HG03575 (cell line): ENCODE data around the gene XCL1.
"Not testable (repeated sequence)": the region's sequence is repeated elsewhere in the genome, so short reads cannot be mapped to it uniquely, and the experiment has no call there.

ENCODE experiments used
- ATAC-seq: cut with Tn5 transposase; IDR thresholded peaks from one replicate; pipeline ENCODE4 v1.9.1; 2021; ENCODE audit not compliant: unreplicated experiment, insufficient number of reproducible peaks, low FRiP score; ENCODE audit errors: extremely low read depth

The XCL1 gene

DNA sequence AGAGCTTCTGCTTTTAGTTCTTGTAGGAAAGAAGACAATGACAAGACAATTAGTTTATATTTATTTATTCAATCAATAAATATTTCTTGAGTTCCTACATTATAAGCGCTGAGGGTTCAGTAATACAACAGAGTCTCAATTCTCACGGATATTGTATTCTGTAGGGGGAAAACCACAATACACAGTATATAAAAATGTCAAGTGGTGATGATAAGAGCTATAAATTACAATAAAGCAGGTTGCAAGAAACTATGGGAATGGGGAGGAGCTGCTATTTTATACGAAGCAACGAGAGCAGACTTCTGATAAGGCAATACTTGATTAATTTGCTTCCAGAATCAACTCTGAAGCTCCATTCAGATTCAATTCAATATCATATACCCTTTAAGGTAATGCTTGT, 10.6 kb upstream of the XCL1 start:
- no peak for ATAC-seq

DNA sequence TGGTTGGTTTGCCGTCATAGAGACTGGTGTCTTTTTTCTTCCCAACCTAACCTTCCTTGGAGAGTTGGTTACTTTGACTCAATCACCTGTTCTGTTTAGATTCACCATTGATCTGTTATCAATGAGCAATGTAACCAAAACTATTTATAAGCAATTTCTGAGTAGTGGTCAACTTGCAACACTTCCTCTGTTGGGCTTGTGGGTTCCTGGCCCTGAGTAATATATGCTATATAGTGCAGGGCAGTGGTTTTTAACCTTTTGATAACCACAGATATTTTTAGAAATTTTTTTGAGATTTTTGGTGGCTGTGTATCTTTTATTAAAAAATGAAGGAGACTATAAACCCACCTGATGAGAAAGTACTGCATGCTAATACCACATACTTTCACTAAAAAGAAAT, 9.4 kb upstream of the XCL1 start:
- ATAC-seq = no peak

DNA sequence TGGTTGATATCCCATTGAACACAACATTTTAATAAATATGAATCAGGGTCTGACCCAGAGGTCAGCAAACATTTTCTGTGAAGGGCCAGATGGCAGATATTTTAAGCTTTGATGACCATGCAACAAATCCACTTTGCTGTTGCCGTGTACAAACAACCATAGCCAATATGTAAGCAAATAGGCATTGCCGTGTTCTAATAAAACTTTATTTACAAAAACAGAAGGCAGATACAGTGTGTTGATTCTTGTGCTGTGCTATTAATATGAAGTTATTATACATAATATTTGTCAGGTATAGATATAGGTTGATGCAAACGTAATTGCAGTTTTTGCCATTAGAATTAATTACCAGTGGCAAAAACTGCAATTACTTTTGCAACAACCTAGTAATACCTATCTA, 8.8 kb upstream of the XCL1 start:
- ATAC-seq = no peak

DNA sequence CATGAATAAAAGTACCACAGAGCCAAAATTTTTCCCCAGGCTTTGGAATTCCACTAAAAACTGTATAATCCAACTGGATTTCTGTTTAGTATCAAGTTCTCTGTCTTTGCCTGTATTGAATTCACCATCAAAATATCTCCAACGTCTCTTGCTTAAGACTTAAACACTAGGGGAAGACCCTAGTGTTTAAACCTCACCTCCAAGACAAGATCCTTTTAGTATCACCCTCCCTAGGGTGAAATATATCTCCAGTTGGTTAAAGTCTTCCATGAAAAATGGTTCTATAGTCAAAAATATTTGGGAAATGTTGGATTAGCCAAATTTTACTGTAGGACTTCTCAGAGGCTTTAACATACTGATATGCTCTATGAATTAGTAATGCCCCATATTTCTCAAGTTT, 8.1 kb upstream of the XCL1 start:
- no peak for ATAC-seq

DNA sequence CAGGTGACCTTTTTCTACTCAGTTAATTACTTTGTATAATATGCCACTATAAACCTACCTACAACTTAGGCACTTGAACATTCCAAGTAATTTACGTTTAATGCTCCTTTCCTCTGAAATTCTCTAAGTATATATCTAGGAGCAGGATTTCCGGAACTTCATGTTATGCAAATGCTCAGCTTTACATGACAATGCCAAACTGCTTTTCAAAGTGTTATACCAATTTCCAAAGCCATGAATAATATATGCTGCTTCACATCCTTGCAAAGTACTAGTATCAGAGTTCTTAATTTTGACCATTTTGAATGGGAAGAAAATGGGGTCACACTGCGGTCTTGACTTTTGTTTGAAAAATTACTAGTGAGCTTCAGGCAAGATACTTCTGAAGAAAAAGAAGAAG, 5.8 kb upstream of the XCL1 start:
- no peak for ATAC-seq

DNA sequence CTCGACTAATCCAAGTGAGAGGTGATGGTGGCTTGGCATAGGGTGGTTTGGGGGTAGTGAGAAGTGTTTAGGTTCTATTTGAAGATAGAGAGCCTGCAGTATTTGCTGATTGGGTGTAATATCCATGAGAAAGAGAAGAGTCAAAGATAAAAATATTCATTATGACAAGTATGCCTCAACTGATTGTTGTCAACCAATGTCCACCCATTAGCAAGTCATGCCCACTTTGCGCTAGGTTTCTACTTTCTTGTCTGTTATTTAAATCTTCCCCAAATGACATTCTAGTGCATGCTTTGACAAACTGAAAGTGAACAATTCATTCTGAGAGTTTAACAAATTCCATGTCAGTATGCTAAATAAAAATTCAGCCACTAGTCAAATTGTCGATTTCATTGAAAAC, 3.8 kb upstream of the XCL1 start:
- no peak for ATAC-seq

DNA sequence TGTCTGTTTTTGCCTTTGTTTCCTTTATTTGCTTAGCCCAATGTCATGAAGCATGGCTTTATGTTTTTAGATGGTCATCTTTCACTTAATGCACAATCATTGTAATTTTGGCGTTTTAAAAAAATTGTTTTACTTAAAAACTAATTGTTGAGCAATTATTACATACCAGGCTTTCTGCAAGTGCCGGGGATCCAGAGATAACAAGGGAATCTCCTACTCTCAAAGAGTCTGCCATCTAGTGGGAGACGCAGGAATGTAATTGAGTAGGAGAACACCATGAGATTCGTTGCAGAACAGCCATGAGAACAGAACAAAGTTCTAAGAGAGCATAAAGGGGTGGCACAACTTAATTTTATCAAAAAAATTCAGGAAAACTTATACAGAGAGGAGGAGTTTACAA, 2.2 kb upstream of the XCL1 start:
- not testable (repeated sequence) for ATAC-seq

DNA sequence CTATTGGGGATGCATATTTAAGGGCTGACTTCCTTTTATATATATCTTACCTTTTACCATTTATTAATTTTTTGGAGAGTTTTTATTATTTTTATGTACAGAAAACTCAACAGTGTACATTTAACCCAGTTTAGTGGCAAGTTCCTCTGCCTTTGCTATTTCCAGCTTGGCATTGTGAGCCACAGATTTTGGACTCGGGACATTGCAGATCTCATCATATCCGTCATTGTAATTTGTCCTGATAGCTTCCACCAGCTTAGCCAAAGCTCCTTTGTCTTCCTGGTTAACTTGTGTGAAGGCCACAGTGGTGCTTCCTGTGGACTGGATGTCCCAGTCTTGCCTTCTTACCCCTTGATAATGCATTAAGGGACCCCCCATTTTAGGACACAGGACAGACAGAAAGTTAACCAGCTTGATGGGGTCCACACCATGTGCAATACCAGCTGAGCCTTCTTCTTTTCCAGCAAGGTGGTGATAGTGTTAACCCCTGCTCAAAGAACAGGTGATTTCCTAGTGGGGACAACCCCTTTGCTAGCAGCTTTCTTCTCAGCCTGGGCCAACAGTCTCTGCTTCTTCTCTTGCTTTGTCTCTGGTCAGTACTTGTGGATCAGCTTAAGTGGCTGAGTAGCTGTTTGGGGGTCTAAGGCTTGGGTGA, 2.3 kb downstream of the XCL1 start:
- ATAC-seq = not testable (repeated sequence)

DNA sequence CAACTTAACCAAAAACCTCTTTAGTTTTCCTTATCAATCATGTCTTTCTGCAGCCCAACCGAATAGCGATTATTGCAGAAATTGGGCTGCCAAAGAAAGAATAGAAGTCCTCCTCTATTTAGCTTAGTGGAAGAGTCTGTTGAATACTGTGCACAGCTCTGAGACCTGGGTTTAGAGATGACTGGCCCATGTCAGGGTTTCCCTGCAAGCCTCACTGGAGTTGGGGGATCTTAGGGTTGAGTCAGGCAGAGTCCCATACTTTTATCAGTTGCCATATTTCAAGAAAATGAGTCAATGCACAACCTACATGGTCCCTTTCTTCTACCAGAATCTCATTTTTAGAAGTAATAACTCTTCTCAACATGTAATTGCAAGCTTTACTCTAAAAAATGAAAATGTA, 3.9 kb downstream of the XCL1 start:
- not testable (repeated sequence) for ATAC-seq

DNA sequence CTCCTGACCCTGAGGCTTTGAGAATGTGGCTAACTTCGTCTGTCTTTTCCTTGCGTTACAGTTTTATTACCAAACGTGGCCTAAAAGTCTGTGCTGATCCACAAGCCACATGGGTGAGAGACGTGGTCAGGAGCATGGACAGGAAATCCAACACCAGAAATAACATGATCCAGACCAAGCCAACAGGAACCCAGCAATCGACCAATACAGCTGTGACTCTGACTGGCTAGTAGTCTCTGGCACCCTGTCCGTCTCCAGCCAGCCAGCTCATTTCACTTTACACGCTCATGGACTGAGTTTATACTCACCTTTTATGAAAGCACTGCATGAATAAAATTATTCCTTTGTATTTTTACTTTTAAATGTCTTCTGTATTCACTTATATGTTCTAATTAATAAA, 4.6 kb downstream of the XCL1 start:
- ATAC-seq = not testable (repeated sequence)

DNA sequence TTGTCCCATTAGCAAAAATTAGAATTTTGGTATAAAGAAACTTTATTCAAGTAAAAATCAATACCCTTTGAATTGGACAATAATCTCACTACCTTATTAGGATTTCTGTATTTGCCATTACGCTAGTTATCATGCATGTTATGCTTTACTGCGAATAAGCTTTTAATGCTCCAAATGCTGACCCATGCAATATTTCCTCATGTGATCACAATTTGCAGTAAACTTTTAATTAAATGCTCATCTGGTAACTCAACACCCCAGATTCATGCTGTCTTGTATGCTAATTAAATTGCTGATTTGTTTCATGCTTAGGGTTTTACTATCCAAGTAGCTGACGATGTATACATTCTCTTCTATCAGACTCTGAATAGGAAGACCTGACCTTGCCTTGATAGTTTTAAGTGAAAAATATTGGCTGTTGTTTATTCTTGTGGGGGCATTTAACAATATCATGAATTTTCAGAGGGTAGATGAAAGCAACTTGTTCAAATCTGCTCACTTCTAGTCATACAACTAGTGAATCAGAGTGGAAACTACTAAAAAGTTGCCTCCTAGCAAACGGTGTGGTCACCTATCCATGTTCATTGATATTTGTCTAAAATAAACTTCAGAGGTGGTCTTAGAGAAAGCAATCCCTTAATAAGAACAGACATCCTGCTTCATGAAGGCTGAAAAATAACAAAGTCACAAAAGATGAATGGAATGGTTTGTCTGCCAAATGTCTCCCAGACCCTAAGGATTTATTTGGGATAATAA, 5.6 kb downstream of the XCL1 start:
- no peak for ATAC-seq

DNA sequence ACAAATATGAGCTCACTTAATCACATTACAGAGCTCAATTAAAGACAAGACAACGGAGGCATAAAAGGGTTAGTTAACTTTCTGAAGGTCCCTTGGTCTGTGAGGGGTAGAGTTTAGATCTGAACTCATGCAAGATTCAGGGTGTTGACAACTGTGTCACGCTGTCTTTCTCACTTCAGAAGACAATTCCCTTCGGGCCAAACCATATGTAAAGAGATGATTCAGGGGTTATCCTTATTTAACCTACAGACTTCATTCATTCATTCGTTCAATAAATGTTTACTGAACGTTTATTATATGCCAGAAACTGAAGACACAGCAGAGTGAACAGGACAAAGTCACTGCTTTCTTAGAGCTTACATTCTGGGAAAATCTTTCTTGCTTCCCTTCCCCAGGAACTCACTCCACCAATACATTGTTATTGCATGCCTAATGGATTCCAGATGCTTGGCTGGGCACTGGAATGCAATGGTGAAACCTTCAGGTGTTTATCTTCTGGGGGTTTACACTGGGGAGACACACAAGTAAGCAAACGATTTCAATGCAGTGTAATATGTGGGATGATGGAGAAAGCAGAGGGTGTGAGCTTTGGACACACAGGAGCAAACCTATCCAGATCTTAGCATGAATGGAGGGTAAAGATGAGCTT, 6.4 kb downstream of the XCL1 start:
- no peak for ATAC-seq

DNA sequence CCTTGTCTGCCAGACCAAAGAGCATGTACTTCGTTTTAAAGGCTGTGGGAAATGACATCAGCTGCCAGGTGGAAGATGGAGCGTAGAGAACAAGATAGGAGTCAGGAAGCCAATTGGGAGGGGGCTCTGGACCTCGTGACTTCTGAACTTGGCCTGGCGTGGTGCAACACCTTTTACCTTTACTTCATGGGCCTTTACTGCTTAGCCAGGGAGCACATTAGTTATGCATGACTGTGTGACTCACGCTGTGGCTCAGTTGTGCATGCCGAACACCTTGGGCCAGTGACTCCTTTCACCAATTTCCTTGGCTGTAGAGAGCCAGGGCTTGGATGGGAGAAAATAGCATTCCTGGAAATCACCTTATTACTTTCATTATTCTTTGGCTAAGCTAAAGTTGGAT, 7.2 kb downstream of the XCL1 start:
- ATAC-seq = no peak

DNA sequence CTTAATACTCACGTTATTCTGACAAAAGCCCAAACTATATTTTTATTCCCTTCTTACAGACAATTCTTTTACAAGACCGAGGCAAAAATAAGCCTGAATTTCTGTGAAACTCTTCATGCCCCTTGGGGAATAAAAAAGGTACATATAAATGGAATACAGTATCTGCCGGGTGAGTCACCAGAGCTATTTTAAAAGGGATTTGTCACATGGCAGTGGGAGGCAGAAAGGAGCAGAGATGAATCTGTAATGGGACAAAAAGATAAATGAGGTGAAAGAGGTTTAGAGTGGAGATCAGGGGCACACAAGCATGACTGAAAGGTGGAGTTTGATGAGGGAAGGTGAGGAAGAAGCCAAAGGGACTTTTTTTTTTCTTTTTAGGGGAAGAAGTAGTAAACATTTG, 8.8 kb downstream of the XCL1 start:
- ATAC-seq = no peak

DNA sequence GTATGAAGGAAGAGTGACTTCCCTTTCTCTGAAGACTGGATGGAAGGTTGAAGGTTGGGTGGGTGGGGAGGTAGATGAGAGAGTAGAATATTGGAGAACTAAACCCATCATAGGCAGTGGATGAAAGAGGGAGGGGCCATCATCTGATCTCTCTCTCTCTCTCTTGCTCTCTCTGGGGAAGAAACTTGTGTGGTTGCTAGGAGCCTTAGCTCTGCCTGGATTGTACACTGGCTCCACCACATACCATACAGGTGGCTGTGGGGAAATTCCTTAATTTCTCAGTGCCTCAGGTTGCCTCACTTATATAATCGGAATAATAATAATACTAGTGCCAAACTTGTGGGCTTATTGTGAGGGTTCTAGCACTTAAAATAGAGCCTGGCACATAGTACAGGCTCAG, 9.5 kb downstream of the XCL1 start:
- ATAC-seq = no peak

DNA sequence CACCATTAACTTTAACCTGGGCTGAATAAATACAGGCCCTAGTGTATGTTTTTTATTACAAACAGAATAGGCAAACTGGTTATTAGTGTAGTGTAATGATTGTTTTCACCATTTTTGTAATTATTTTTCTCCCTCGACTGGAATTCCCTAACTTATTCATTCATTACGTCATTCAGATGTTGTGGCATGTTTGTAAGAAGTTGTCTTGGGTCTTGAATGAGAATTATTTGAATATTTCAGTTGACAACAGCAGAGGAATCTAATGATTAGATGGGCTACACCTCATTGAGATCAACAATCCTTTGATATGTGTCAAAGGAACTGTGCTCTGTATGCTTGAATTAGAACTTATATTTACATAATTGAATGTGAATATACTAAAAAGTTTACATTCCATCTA, 12.8 kb downstream of the XCL1 start:
- no peak for ATAC-seq

DNA sequence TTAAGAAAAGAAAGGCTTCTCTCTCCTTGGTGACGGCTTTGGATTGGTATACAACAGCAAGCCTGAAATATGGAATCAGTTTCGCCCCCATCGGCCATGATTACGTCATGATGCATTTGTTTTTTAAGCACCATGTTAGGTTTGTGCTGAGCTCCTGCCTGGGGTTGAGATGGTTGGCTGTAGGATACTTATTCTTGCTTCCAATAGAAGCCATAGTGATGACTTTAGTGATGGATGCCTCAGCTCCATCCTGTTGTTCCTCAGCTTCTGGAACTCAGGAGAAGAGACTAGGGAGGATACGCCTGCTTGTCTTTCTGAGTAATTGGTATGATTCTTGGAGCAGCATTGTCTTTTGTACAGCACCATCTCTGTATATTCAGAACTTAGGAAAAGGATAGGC, 14.7 kb downstream of the XCL1 start:
- no peak for ATAC-seq

DNA sequence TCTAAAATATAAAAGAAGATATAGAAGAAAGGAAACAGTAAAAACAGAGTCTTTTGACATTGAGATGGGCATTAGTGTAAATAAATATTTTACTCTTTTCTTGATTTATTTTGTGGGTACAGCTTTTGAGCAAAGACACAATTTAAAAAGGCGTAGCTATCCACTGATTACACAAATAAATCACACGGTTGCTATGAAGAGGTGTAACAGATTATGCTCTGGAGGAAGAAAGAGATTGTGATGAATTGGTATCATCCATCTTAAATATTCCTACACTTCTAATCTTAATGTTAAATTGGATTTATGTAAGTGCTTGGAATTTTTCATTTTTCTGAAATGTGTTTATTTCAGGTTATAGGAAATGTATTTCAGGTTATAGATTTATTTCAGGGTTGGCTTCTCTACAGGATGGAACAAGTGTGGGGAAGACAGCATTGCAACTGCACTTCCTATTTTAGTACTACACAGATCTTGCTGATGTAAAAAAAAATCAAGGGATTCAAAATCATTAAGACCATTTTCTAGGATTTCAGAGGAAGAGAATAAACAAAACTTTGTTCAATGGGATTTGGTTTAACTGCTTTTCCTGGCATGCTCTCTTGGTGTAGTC, 15.3 kb downstream of the XCL1 start:
- no peak for ATAC-seq

DNA sequence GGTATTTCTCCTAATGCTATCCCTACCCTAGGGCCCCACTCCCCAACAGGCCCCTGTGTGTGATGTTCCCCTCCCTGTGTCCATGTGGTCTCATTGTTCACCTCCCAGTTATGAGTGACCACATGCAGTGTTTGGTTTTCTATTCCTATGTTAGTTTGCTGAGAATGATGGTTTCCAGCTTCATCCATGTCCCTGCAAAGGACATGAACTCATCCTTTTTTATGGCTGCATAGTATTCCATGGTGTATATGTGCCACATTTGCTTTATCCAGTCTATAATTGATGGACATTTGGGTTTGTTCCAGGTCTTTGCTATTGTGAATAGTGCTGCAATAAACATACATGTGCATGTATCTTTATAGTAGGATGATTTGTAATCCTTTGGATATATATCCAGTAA, 19.0 kb downstream of the XCL1 start:
- ATAC-seq = not testable (repeated sequence)

DNA sequence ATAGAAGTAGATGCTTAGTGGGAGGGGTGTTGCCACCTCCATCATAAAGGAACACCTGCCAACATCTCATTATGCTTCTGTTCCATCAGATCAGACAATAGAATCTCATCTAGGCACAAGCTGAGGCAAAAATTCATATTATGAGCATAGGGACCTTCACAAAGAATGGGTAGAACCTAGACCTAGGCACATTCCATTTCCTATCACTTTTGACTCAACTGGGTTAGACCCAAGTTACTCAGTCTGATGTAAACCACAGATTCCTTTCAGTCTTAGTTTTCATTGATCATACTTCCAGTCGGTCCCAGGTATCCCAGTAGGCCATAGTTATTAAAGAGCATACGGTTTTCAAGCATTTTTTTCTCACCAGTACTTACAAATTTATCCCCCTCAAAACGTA, 21.7 kb downstream of the XCL1 start:
- ATAC-seq = no peak
